GM12872 (cell line): ENCODE measurements around the gene MARCO.

Source experiments
- CTCF ChIP-seq: IDR thresholded peaks from 3 replicates; pipeline ENCODE4 v1.5.1; 2011; ENCODE audit warnings: low read depth, mild to moderate bottlenecking, low read length, moderate library complexity; ENCODE audit not compliant: insufficient read depth

MARCO gene

GRCh38 chr2:118969734-118970395 is 27.9 kb downstream of the MARCO start:
- TF ChIP-seq CTCF = no peak

- no peak for TF ChIP-seq CTCF
Measured at GRCh38 chr2:118970396-118971135, 28.6 kb downstream of the MARCO start.

- TF ChIP-seq CTCF = no peak
Measured at GRCh38 chr2:118971245-118972122, 29.5 kb downstream of the MARCO start.

GRCh38 chr2:118973542-118973951 is 31.6 kb downstream of the MARCO start:
- no peak for TF ChIP-seq CTCF

- no peak for TF ChIP-seq CTCF
Measured at GRCh38 chr2:118974103-118974993, 32.4 kb downstream of the MARCO start.

- TF ChIP-seq CTCF = no peak
Measured at GRCh38 chr2:118975133-118975532, 33.1 kb downstream of the MARCO start.

- no peak for TF ChIP-seq CTCF
Measured at GRCh38 chr2:118978064-118978463, 36.1 kb downstream of the MARCO start.
